Head of caudate nucleus (tissue), 42 donors: Measurements from ENCODE around the gene GALK1.

Experiments used
- DNase-seq, 42 donors: peaks; one replicate each; pipeline versions ENCODE4 v3.0.0 to v3.0.0-alpha.2; 2020 to 2021; ENCODE audit warnings: mixed read lengths in 7 of 42
- intact Hi-C: fragments of 100-400 bp; cut with DNase I; formaldehyde crosslinking; loops from one replicate; pipeline ENCODE4 v1.15.0; 2022

Gene GALK1

GRCh38 chr17:75737133-75737962, 27.6 kb downstream of the GALK1 start:
- DNase-seq = no peak
- intact Hi-C loops = no loop called here

DNA sequence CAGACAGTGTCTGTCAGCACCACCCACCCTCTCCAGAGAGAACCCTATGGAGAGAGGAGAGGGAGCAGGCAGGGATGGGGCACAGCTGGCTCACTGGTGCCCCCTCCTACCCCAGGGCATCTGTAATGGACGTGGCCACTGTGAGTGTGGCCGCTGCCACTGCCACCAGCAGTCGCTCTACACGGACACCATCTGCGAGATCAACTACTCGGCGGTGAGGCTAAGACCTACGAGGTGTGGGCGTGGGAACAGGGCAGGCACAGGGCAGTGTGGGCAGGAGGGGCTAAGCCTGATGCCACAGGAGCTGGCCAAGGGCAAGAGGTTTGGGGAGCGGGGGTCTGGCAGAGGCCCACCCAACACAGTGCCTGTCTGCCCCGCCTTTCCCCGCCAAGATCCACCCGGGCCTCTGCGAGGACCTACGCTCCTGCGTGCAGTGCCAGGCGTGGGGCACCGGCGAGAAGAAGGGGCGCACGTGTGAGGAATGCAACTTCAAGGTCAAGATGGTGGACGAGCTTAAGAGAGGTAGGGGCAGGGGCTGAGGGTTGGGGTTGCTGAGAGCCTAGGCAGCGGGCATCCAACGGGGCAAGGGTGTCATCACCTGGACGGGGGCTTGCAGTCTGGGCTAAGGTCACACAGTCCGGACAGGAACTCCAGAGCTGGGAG, 28.7 kb downstream of the GALK1 start:
- DNase-seq = no peak
- intact Hi-C loops = no loop called here

GRCh38 chr17:75734674-75735294, 30.2 kb downstream of the GALK1 start:
- intact Hi-C loops = no loop called here
- DNase-seq = no peak

DNA sequence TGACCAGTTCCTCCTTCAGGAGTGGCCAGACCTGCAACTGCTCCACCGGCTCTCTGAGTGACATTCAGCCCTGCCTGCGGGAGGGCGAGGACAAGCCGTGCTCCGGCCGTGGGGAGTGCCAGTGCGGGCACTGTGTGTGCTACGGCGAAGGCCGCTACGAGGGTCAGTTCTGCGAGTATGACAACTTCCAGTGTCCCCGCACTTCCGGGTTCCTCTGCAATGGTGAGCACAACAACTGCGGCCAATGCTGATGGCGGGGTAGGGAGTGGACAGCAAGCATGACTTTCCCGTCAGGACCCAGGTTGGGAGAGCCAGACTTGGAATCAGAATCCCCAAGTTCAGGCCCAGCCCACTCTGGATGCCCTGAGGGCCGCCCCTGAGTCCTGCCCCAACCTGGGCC, 31.5 kb downstream of the GALK1 start:
- no peak for DNase-seq
- intact Hi-C loops = no loop called here

GRCh38 chr17:75731716-75732498, 33.1 kb downstream of the GALK1 start:
- DNase-seq = no peak
- intact Hi-C loops = no loop called here

DNA sequence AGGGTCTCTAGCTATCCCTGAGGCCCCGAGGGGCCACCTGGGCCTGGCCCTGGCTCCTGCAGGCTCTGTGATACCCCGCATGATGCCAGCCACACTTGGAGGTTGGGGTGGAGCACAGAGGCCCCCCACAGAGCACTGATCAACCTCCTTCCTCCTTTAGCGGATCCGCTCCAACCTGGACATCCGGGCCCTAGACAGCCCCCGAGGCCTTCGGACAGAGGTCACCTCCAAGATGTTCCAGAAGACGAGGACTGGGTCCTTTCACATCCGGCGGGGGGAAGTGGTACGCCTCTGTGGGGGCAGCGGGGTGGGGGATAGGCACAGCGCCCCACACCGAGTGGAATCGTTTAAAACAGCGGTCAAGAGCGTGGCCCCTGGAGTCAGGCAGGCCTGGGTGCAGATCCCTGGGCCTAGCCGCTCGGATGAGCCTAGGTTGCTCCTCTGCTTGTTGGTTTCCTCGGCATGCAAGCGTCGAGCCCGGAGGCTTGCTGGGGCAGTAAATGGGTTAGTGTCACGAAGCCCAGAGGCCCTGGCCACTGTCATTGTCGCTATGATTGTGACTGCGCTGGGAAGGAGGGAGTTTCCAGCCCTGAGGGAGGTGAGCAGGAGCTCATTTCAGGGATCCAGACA, 33.8 kb downstream of the GALK1 start:
- intact Hi-C loops = no loop called here

GRCh38 chr17:75730065-75730464, 34.9 kb downstream of the GALK1 start:
- intact Hi-C loops = no loop called here
- DNase-seq = no peak

More for the DNA sequence above, 33.8 kb downstream of the GALK1 start:
- no peak for DNase-seq

DNA sequence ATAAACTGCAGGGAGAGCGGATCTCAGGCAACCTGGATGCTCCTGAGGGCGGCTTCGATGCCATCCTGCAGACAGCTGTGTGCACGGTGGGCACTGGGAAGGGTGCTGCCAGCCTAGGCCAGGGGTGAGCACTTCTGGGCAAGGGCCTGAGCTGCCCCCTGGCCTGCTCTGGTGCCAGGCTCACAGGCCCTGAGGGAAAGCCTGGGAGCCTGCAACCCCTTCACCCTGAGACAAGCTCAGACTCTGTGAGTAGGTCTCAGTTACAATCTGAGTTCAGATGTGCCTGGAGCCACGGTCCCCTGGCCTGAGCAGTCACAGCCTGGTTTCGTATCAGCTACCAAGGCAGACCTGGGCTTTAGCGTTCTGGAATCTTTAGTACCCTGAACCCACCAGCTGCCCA, 35.6 kb downstream of the GALK1 start:
- no peak for DNase-seq
- intact Hi-C loops = no loop called here

- DNase-seq = no peak
- intact Hi-C loops = no loop called here
Measured at GRCh38 chr17:75727391-75727790, 37.6 kb downstream of the GALK1 start.

DNA sequence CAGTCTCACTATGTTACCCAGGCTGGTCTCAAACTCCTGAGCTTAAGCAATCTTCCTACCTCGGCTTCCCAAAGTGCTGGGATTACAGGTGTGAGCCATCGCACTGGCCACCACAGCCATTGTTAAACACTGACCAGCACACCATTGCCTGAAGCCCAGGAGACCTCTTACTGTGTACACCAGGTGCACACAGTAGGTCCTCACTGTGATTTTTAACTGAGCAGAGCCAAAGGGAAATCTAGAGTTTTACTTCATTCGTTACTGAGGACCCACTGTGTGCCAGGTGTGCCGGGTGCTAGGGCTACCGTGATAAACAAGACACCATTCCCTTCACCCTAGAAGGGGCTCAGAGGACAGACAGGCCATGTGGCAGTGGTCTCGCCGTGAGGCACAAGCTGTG, 39.5 kb downstream of the GALK1 start:
- intact Hi-C loops = no loop called here
- no peak for DNase-seq

DNA sequence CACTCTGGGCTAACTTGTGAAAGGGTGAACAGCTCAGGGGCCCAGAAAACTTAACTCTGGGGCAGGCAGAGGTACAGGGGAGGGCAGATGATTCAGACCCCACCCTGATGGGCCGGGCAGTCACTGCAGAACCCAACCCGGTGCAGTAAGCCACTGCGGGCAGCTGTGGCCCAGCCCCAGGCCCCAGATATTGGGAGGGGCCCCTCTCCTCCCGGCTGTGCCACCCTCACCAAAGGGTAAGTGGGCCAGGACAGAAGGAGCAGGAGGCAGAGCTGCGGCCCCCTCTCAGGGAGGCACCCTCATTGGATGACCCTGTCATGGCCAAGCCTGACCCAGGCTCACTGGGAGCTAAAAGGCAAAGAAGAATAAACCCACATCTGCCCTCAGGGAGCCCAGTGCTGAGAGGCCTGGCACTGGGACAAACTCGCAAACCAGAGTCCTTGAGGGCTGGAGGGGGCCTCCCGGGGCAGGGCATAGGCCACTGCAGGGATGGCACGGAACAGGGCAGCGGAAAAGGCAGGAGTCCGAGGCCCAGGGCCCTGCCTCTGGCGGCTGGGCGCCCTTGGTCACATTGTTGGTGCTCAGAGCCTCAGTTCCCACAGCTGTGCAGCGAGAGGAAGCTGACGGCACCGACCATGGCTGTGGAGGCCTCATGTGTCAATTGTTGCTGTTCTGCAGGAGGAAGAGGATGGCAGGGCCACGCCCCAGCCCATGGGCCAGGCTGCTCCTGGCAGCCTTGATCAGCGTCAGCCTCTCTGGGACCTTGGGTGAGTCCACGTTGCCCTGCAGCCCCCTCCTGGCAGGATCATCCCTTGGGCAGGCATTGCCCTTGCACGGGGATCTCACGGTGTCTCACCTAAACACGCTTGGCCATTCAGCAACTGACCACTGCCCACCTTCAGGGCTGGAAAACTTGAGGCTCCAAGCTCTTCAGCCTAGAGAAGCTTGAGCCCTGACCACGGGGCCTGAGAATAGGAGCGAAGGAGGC, 40.7 kb downstream of the GALK1 start:
- intact Hi-C loops = no loop called here
- no peak for DNase-seq

DNA sequence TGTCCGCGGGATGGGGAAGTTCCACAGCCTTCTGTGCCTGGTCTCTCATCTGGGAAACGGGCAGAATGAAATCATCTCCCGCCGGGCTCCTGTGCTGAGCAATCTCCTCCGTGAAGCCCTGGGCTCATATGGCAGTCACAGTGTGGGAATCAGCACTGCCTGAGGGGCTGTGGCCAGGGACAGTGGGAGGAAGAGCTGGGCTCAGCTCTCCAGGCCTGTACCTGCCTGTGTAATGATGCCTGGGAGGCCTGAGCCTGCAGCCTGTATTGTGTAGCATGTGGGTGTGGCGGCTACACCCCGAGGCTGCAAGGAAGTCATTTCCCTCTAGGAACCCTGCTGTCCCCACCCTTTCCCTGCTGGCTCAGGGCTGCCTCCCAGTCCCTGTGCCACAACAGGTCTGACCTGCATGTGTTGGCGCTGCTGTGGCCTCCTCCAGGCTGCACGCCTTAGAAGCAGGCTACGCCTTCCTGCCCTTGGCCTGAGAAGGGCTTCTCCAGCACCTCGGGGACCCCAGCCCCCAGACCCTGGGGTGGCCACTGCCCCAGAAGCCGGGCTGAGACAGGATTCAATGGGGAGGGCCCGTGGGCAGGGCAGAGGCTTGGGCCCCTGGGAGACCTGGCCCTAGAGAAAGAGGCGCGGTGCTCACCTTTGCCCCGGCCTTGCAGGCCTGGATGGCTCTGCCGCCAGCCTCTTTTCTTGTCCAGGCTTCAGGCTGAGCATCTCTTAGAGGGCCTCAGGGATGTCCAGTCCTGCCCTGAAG, 41.6 kb downstream of the GALK1 start:
- intact Hi-C loops = no loop called here
- no peak for DNase-seq

GRCh38 chr17:75722542-75723095, 42.4 kb downstream of the GALK1 start:
- intact Hi-C loops = no loop called here

DNA sequence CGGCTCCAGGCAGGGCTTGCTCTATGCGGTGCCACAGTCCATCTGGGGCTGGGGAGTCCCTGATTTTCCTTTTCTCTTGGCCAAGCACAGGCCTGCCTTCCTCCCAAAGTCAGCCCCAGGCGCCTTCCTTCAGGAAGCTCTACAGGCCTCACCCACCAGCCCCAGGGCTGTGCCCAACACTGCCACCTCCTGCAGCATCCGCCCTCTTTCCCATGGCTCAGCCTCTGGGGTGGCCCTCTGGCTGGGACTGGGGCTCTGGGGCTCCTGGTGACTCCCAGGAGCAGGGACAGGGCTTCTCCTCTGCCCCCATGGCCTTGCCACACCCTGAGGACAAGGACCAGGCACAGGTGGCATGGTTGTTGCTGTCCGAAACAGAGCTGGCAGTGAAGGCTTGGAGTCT, 42.9 kb downstream of the GALK1 start:
- peak in 8 of 42 donors; percentile 28 to 49 (median 32) for DNase-seq
- intact Hi-C loops = no loop called here

More at GRCh38 chr17:75722542-75723095, 42.4 kb downstream of the GALK1 start:
- no peak for DNase-seq

GRCh38 chr17:75721463-75722011, 43.5 kb downstream of the GALK1 start:
- DNase-seq = peak in 1 of 42 donors; percentile 34
- intact Hi-C loops = no loop called here

- intact Hi-C loops = no loop called here
- peak; percentile 27 to 89 (median 69) for DNase-seq
Measured at GRCh38 chr17:75720656-75721462, 44.1 kb downstream of the GALK1 start, which contains the start of gene ITGB4. TSS of gene ITGB4 (plus strand) at chr17:75721459. CDS start at chr17:75724704, 3,245 bp downstream.
